GM23248 (cell line): ENCODE data around the gene BCAP29.

Experiments used
- EZH2 ChIP-seq: fragments of 200-600 bp; sonication (generic); IDR thresholded peaks from 2 replicates; pipeline ENCODE4 v1.6.1; 2018; ENCODE audit warnings: antibody characterized with exemption, mild to moderate bottlenecking; ENCODE audit not compliant: insufficient read depth, poor library complexity, severe bottlenecking
- EZH2phosphoT487 ChIP-seq: fragments of 200-600 bp; sonication (generic); IDR thresholded peaks from 2 replicates; pipeline ENCODE4 v1.6.1; 2018; ENCODE audit warnings: antibody characterized with exemption, moderate library complexity, mild to moderate bottlenecking, low read depth; ENCODE audit not compliant: insufficient read depth

DNA sequence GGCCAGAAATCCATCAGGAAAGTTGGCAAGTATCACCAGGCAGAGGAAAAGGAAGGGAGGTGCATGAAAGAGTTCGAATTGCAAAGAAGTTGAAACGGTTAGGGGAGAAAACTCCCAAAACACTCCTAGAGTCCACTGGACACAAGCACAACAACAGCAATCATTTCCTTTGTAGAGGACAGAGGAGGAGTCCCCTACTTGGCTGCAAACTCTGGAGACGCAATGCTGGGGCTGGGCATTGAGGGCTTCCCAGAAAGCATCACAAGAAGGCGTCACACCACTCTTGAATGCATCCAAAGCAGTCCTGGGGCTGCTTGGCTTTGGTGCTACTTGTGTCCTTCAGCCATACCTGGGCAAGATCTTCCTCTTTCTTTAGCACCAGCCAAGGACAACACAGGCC lies 62.5 kb downstream of the BCAP29 start:
- no peak for TF ChIP-seq EZH2
- TF ChIP-seq EZH2phosphoT487 = no peak
